NCI-H1436 treated with DMSO at 0.1 percent for 48 hours (cell line): ENCODE data around the gene ZKSCAN8.

Experiments
- DNase-seq: peaks from one replicate; lab custom pipeline; 2025; lab: John Stamatoyannopoulos, UW

The ZKSCAN8 gene

GRCh38 chr6:28206527-28206926 is 64.8 kb downstream of the ZKSCAN8 start:
- DNase-seq: no peak

- no peak for DNase-seq
These were observed 65.3 kb downstream of the ZKSCAN8 start for GRCh38 chr6:28206928-28207509.

DNA sequence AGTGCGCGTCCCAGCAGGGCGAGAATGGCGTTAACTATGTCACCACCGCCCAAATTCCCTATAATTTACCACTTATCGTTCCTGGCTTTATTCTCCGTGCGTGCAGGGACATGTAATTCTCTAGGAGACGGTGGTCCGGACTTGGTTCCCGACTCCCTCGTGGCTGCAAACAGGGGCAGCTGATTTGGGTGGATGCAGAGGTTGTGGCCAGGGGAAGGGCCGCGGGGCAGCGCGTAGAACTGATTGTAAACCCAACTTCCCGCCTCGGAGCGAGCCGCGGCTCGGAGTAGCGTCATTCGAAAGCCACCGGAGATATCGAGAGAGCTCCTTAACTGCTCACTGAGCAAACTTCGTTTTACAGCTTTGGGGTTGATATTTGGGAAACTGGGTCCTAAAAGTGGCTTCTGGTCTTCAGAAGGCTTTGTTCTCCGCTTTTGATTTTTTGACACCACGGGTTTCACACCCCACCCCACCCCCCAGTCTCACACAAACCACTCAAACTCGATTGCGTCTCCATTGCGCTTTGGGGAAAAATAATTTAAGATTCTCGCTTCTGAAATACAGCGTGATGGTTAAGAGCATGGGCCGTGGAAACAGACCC is 65.9 kb downstream of the ZKSCAN8 start:
- no peak for DNase-seq

DNA sequence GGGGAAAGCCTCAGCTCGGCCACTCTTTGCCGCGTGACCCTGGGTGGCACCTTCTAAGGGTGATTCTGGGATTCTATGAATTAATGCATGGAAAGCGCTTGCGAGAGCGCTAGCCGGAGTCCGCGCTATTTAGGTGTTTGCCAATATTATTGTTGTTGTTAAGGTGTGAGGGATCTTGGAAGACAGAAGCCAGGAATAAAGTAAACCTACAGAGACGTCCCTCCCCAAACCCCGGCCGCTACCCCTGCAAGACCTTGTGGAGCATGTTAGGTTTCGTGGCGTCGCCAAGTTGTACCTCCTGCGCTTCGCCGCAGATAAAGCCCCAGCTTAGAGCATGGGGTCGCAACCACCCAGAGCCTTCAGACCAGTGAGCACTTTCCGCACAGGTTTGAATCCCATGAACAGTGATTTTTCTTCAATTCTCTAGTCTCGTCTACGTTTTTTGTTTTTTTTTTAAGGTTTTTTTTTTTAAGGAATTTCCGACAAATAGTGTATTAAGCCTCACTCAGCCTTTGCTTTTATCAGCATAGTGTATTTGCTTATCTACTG is 66.5 kb downstream of the ZKSCAN8 start:
- no peak for DNase-seq
